GM19328 (cell line): ENCODE data around the gene PARM1.
"Not testable (repeated sequence)": the region's sequence is repeated elsewhere in the genome, so short reads cannot be mapped to it uniquely, and the experiment has no call there.

Experiments used
- ATAC-seq: cut with Tn5 transposase; IDR thresholded peaks from one replicate; pipeline ENCODE4 v1.9.1; 2021; ENCODE audit warnings: mild to moderate bottlenecking, moderate library complexity; ENCODE audit not compliant: unreplicated experiment

The PARM1 gene

DNA sequence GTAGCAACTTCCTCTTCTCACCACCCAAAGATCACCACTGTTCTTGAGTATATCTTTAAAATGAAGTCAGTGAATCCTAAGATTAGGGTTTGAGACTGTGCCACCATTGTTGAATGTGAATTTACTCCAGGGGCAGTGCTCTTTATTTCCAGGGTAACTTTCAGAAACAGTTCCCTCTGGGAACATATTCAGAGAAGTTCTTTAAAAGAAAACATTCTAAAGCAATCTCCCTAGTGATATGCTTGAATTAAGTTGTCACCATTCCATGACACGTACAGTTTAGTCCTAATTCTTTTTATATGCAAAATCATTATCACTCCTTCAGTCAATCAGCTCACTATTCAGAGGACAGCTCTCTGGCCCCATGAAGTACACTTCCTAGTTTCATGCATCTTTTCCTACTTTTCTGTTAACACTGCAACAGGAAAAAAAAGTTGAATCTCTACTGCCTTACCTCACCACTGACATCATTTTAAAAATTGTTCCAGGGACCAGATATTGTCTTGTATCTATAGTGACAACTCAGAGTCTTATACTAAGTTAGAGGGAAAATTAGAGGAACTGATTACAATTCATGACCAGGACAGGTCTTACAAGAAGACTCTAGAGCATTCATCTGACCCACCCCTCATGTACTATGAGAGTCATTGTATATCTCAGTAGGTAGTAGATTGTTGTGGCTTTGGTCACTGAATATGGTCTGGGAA, 49.8 kb downstream of the PARM1 start:
- ATAC-seq: no peak

DNA sequence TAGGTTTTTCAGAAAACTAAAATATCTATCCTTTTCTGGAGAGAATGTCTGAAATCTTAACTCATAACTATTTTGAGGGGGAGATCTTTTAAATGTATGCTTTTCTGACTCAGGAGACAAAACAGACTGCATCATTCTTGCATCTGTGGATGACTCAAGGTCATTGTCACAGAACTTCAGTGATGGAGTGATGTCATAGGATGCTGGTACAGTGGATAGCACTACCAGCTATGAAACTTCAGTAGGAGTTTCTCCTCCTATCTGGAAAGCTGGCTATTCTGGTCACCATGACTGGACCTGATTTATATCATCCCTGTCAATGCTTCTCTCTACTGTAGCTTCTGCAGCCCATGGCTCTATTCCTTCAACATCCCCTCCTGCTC, 50.3 kb downstream of the PARM1 start:
- no peak for ATAC-seq

GRCh38 chr4:74990276-74990875, 57.5 kb downstream of the PARM1 start:
- no peak for ATAC-seq

GRCh38 chr4:74994436-74994835, 61.5 kb downstream of the PARM1 start:
- not testable (repeated sequence) for ATAC-seq

GRCh38 chr4:74996996-74997395, 64.1 kb downstream of the PARM1 start:
- no peak for ATAC-seq

DNA sequence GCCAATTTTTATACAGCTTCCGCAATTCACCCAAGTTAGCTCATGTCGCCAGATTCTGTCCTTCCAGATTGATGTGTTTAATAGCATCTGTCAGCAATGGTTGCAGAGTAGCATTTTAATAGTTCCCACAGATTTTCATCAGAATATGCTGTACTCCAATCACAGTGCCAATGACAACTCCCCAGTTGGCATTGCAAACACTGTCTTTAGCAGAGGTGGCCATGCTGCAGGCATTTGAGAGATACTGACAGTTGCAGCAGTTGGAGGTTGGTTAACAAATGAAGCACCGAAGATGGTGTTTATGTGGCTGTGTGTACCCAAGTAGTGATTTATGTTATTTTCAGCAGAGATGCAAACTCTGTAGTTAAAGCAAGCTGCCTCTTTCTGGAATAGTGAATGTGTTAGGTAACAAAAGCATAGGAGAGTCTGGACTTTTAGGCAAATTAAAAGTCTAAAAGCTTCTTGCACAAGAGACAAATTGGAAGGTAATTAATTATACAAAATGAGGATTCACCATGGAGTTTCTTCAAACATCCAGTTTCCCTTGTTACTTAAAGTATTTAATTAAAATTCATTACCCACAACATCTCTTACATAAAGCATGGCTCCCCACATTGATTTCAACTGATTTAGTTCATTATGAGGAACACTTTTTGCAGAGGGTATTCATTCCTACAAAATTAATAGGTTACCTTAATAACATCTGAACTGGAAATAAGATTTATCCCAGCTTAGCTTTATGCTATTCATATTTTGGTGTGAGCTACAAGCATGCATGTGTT, 65.2 kb downstream of the PARM1 start:
- ATAC-seq: no peak

- no peak for ATAC-seq
Measured at GRCh38 chr4:74999714-75000309, 66.9 kb downstream of the PARM1 start.

DNA sequence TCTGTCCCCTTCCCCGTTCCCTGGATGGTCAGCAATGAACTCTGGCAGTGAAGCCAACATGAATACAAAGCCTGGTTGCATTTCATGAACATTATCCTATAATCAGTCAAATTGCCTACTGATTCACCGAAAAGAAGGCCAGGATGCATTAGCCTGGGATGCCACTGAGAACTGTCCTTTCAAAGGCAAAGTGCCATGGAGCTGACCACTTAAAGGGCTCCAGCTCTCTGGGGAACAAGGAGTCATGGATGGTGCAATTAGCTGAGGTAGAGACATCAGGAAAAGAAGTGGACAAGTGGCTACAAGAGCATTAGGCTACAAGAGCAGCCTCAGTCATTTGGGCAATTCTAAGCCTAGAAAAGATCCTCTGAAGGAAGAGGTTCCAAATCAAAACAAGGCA, 69.0 kb downstream of the PARM1 start:
- no peak for ATAC-seq

DNA sequence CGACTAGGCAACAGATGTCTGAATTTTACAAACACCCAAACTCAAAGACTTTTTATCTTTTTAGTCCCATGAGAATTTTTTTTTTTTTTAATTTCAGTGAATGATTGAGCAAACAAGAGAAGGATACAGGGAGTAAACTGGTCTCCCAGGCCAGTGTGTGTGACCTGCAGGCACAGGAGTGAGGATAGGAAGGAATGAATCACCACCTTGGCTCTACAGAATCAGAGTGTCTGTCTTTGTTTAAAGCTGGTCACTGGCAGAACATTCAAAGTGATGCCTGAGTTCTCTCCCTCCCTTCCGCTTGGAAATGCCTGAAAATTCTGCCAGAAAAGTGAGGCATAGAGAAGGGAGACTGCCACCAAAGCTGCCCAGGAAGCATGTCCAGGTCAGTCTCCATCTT, 69.5 kb downstream of the PARM1 start:
- ATAC-seq: no peak

DNA sequence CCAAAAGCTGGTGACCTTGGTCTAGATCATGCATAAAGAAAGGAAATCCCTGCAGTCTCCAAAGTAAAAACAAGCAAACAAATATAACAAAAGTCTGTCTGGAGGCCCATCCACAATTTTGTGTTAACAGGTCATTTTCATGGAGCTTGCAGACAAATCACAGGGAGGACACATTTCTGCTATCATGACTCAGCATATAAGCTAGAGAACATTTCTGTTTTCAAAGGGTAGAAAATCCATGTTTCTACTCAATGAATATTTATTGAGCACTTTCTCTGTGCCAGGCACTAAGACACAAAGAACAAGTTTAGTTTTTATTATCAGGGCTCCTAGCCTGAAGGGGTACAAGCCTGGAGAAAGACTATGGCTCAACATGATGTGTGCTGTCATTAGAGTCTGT, 71.1 kb downstream of the PARM1 start:
- no peak for ATAC-seq

DNA sequence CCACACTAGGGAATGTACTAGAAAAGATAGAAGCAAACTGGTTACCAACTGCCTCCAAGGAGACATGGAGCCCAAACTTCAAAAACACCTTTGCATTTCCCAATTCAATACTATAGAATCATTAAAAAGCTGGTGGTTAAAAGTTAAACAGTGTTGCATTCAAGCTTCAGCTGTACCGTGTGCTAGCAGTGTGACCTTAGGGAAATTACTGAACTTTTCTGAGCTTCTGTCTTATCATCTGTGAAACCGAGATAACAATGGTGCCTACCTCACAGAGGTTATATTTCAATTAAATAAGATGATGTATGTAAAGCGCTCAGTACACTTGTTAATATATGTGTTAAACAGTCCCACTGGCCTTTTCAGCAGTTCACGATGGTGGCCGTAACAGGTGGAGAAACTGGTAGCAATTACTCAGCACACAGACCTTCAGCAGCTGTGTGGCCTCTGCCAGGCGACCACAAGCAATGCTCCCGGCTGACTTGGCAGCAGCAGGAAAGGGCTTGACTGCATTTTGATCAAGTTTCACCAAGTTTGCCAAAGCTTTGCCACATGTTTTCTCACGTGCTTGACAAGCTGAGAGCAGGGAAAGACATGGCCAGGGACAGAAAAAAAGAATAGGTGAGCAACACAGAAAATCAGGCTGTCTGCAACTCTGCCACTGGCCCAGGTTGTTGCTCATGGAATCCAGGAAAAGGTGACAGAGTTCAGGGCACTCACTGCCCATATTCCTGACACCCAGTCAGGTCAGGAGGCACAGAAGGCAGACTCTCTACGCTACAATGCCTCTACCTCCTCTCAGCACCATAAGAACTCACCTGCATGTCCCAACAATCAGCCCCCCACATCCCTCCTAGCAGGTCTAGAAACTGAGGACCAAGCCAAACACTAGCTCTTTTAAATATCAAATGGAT, 72.1 kb downstream of the PARM1 start:
- peak; percentile 83 for ATAC-seq

- ATAC-seq: no peak
Measured at GRCh38 chr4:75005727-75006126, 72.8 kb downstream of the PARM1 start.

GRCh38 chr4:75007891-75008290, 75.0 kb downstream of the PARM1 start:
- ATAC-seq: no peak

- no peak for ATAC-seq
Measured at GRCh38 chr4:75009138-75009537, 76.2 kb downstream of the PARM1 start.

DNA sequence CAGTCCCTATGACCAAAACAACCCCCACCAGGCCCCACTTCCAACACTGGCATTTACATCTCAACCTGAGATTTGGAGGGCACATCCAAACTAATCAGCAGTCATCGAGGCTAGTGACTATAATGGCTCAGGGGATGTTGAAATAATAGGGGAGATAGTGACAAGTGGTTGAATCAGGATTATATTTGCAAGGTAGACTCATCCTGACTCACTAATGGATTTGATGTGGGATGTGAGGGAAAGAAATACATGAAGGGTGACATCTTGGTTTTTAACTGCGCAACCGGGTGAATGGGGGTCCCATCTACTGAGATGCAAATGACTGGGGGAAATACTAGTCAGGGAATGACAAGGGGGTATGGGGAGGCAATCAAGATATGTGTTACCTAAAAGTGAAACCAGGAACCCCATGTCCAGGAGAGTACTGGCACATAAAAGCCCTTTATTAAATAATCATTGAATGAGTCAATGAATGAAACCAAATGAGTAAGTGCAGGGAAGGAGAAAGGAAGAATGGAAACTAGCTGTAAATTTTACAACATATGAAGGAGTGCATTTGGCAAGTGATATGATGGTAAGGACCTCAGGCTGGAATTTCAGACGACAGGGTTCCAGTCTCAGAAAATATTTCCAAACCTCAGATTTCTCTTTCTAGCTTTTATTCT, 78.3 kb downstream of the PARM1 start:
- ATAC-seq: no peak

DNA sequence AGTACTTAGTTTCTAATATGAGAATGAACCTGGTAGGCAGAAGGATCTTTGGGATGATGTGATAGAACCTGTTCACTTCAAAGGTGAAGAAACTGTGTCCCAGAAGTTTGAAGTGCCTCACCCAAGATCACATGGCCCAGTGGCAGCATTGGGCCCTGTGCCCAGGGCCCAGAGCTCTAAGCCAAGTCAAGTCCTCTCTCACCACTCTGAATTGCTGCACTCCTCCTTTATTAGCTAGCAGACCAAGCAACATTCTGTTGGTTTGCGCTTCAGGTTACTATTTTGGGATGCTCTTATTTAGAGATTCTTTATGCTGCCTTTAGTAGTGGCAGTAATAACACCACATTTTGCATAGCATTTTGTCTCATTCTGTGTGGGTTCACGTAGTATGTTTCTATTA, 82.7 kb downstream of the PARM1 start:
- ATAC-seq: no peak

DNA sequence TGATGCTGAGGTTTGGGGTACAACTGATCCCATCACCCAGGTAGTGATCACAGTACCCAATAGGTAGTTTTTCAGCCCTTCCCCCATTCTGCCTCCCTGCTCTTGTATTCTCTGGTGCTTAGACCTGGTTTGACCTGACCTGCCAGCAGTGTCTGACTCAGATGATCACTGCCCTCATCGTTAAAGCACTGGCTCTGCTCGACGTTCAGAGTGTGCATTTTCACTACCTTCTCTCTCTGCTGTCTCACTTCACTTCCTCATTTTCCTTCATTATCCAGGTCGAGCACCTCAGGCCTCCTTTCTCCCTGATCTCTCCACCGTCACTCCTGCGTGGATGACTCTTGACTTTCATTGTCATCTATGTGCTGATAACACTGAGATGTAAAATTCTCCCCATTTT, 83.6 kb downstream of the PARM1 start:
- no peak for ATAC-seq

GRCh38 chr4:75018811-75019479, 86.0 kb downstream of the PARM1 start:
- no peak for ATAC-seq

- ATAC-seq: no peak
Measured at GRCh38 chr4:75025431-75025830, 92.5 kb downstream of the PARM1 start.
